AG09319 (cell line): ENCODE measurements around the gene TSPAN13.

ENCODE experiments used
- DNase-seq: peaks from one replicate; pipeline ENCODE4 v3.0.0-alpha.2; 2010; ENCODE audit warnings: low read depth; ENCODE audit errors: extremely low read depth
- CTCF ChIP-seq: IDR thresholded peaks from 2 replicates; pipeline ENCODE4 v1.5.1; 2011; ENCODE audit warnings: low read depth, mild to moderate bottlenecking, inconsistent platforms, low read length, moderate library complexity

Gene TSPAN13

GRCh38 chr7:16805441-16805840, 51.9 kb downstream of the TSPAN13 start:
- no peak for DNase-seq
- TF ChIP-seq CTCF: no peak

GRCh38 chr7:16810112-16810511, 56.6 kb downstream of the TSPAN13 start:
- no peak for TF ChIP-seq CTCF
- no peak for DNase-seq

- TF ChIP-seq CTCF: no peak
- DNase-seq: no peak
These were observed 57.0 kb downstream of the TSPAN13 start for GRCh38 chr7:16810573-16810972.

GRCh38 chr7:16811551-16811950, 58.0 kb downstream of the TSPAN13 start:
- TF ChIP-seq CTCF: no peak
- DNase-seq: no peak

- DNase-seq: no peak
- TF ChIP-seq CTCF: no peak
These were observed 59.1 kb downstream of the TSPAN13 start for GRCh38 chr7:16812542-16813231.

- no peak for DNase-seq
- TF ChIP-seq CTCF: no peak
These were observed 59.7 kb downstream of the TSPAN13 start for GRCh38 chr7:16813232-16813616.

GRCh38 chr7:16815001-16815400, 61.4 kb downstream of the TSPAN13 start:
- no peak for DNase-seq
- TF ChIP-seq CTCF: no peak
